K562 (cell line): Measurements from ENCODE around the gene PLXNA2. TPM values are rescaled to one million over a fixed set of nuclear protein-coding genes. Genes with fewer than 3 reads are reported as not detected.

Experiments
- ATAC-seq: fragments of 200-7000 bp; cut with Tn5 transposase; 3 replicates; pipeline ENCODE4 v1.9.1; 2020; ENCODE audit warnings: moderate library complexity
- BruUV-seq: library from RNA; stranded (reverse); fragments of 400-500 nt; replicated peaks from 2 replicates; lab custom pipeline; 2021; lab: Mats Ljungman, UMichigan
- CTCF ChIA-PET: fragments of 300-600 bp; formaldehyde crosslinking; extraction: SDS; loops from one replicate; lab custom pipeline; 2021; ENCODE audit warnings: low intra/inter-chr PET ratio; lab: Yijun Ruan, JAX
- POLR2A ChIA-PET: fragments of 300-600, 350-650 bp; sonication (Branson Sonifier 250); formaldehyde crosslinking; extraction: SDS; loops from one replicate; lab custom pipeline; 2021; ENCODE audit warnings: antibody characterized with exemption, inconsistent platforms; lab: Yijun Ruan, JAX
- DNase-seq, 4 experiments: peaks; one replicate each; pipeline versions ENCODE4 v3.0.0 to v3.0.0-alpha.2; 2011 to 2018; ENCODE audit warnings: low spot score in 3 of 4, mixed read lengths in 3 of 4; ENCODE audit errors: extremely low read depth in 1 of 4
- FAIRE-seq: peaks from 2 replicates; lab custom pipeline; 2011; peaks lifted over from hg19 to GRCh38; lab: Jason Lieb, UNC
- H2AFZ ChIP-seq: 2 replicates; pipeline ENCODE4 v1.6.0; 2011; ENCODE audit warnings: low read depth, low read length, control low read depth, inconsistent platforms
- H3K27ac ChIP-seq: fragments of 200-600 bp; 3 replicates; pipeline ENCODE4 v1.8.0; 2011; ENCODE audit warnings: low read depth, mild to moderate bottlenecking, control low read depth, inconsistent platforms, low read length, moderate library complexity, mixed read lengths; ENCODE audit errors: extremely low read depth
- H3K27me3 ChIP-seq, 2 experiments: fragments of 300-600 bp in 1 of 2; 2 replicates in 1 of 2; 3 replicates in 1 of 2; pipeline versions ENCODE4 v1.6.0 to v1.8.0; 2011; ENCODE audit warnings: inconsistent platforms in 2 of 2, low read length in 2 of 2, mild to moderate bottlenecking in 1 of 2, mixed read lengths in 1 of 2, moderate library complexity in 1 of 2; ENCODE audit not compliant: control insufficient read depth in 2 of 2, insufficient read depth in 2 of 2
- H3K36me3 ChIP-seq: fragments of 300-600 bp; 3 replicates; pipeline ENCODE4 v1.8.0; 2011; ENCODE audit warnings: mild to moderate bottlenecking, low read length, inconsistent platforms; ENCODE audit not compliant: control insufficient read depth, insufficient read depth
- H3K4me1 ChIP-seq, 2 experiments: fragments of 200-600 bp in 1 of 2; replicated peaks in 1 of 2; 2 replicates in 1 of 2; 3 replicates in 1 of 2; pipeline versions ENCODE4 v1.5.1 to v1.8.0; 2011; ENCODE audit warnings: inconsistent platforms in 2 of 2, low read length in 2 of 2, mild to moderate bottlenecking in 1 of 2, mixed read lengths in 1 of 2, moderate library complexity in 1 of 2; ENCODE audit not compliant: control insufficient read depth in 2 of 2, insufficient read depth in 2 of 2
- H3K4me2 ChIP-seq: 2 replicates; pipeline ENCODE4 v1.6.1; 2011; ENCODE audit warnings: low read length, control low read depth, inconsistent platforms, mixed read lengths; ENCODE audit not compliant: insufficient read depth
- H3K4me3 ChIP-seq: fragments of 200-600 bp; sonication (generic), shearing (Covaris generic); 2 replicates; pipeline ENCODE4 v1.5.1; 2016; ENCODE audit warnings: control low read depth, inconsistent platforms
- H3K79me2 ChIP-seq: fragments of 200-600 bp; 3 replicates; pipeline ENCODE4 v1.8.0; 2011; ENCODE audit warnings: low read length, inconsistent platforms; ENCODE audit not compliant: control insufficient read depth, insufficient read depth
- H3K9ac ChIP-seq, 2 experiments: 2 replicates each; pipeline versions ENCODE4 v1.6.0 to v1.6.1; 2011; ENCODE audit warnings: low read depth in 2 of 2, low read length in 2 of 2, control low read depth in 1 of 2, inconsistent platforms in 1 of 2, mild to moderate bottlenecking in 1 of 2, mixed read lengths in 1 of 2; ENCODE audit not compliant: insufficient read depth in 1 of 2
- H3K9me1 ChIP-seq: one replicate; pipeline ENCODE4 v1.6.0; 2011; ENCODE audit warnings: inconsistent platforms, mild to moderate bottlenecking, low read length, moderate library complexity; ENCODE audit not compliant: control insufficient read depth, insufficient read depth
- H3K9me3 ChIP-seq: replicated peaks from 2 replicates; pipeline ENCODE4 v1.5.1; 2011; ENCODE audit warnings: low read depth, low read length, inconsistent platforms; ENCODE audit not compliant: control insufficient read depth, insufficient read depth
- H4K20me1 ChIP-seq: replicated peaks from 2 replicates; pipeline ENCODE4 v1.6.1; 2011; ENCODE audit warnings: low read length, inconsistent platforms, mixed read lengths; ENCODE audit not compliant: control insufficient read depth, insufficient read depth
- CREM ChIP-seq: IDR thresholded peaks from 2 replicates; pipeline ENCODE4 v1.6.1; 2014; ENCODE audit warnings: antibody characterized with exemption, low read depth
- CTBP1 ChIP-seq: fragments of 450-650 bp; IDR thresholded peaks from 2 replicates; pipeline ENCODE4 v1.6.1; 2016; ENCODE audit warnings: borderline replicate concordance
- DDX20 ChIP-seq: fragments of 450-650 bp; IDR thresholded peaks from 2 replicates; pipeline ENCODE4 v1.6.1; 2016; ENCODE audit warnings: missing genetic modification characterization, low read depth, mild to moderate bottlenecking, missing compliant biosample characterization, moderate library complexity
- ESRRA ChIP-seq: fragments of 450-650 bp; IDR thresholded peaks from 2 replicates; pipeline ENCODE4 v1.6.1; 2014; ENCODE audit warnings: low read depth, mild to moderate bottlenecking, moderate library complexity, borderline replicate concordance
- JUND ChIP-seq, 2 experiments: IDR thresholded peaks; 2 replicates in 1 of 2; 3 replicates in 1 of 2; pipeline ENCODE4 v1.6.1; 2011; ENCODE audit warnings: borderline replicate concordance in 2 of 2, low read depth in 2 of 2, low read length in 2 of 2, improper control_type of control experiment in 1 of 2, missing biosample characterization in 1 of 2, missing genetic modification characterization in 1 of 2, missing genetic modification reagents in 1 of 2
- KLF1 ChIP-seq: fragments of 450-650 bp; IDR thresholded peaks from 2 replicates; pipeline ENCODE4 v1.6.1; 2016; ENCODE audit warnings: missing genetic modification characterization, missing compliant biosample characterization
- NFIC ChIP-seq: fragments of 450-650 bp; IDR thresholded peaks from 2 replicates; pipeline ENCODE4 v1.6.1; 2017; ENCODE audit warnings: mild to moderate bottlenecking, inconsistent platforms
- POLR2A ChIP-seq: fragments of 450-650 bp; conservative IDR thresholded peaks from 2 replicates; pipeline ENCODE4 v1.6.1; 2016
- RAD21 ChIP-seq, 2 experiments: fragments of 250-450 bp in 1 of 2; fragments of 450-650 bp in 1 of 2; sonication (Bioruptor Pico) in 1 of 2; formaldehyde crosslinking in 1 of 2; IDR thresholded peaks in 1 of 2; conservative IDR thresholded peaks in 1 of 2; 2 replicates each; pipeline versions ENCODE4 v1.4.0 to v1.8.0; 2020 to 2022; ENCODE audit warnings: mild to moderate bottlenecking in 2 of 2, moderate library complexity in 1 of 2
- RCOR1 ChIP-seq, 2 experiments: IDR thresholded peaks; 2 replicates each; pipeline ENCODE4 v1.6.1; 2012; ENCODE audit warnings: low read depth in 2 of 2, low read length in 2 of 2, borderline replicate concordance in 1 of 2, improper control_type of control experiment in 1 of 2
- SMAD2 ChIP-seq: fragments of 150-350 bp; IDR thresholded peaks from 2 replicates; pipeline ENCODE4 v1.6.1; 2014; ENCODE audit warnings: low read depth, mild to moderate bottlenecking, low read length
- VEZF1 ChIP-seq: fragments of 200-800 bp; sonication (Bioruptor generic); IDR thresholded peaks from 2 replicates; pipeline ENCODE4 v1.6.1; 2017; ENCODE audit warnings: missing genetic modification characterization, missing compliant biosample characterization
- WGBS: fragments of 100-300 bp; shearing (Covaris generic); methylation state at CpG from one replicate; pipeline ENCODE4 v1.1.6; 2016; ENCODE audit warnings: low coverage, mixed read lengths; ENCODE audit not compliant: insufficient coverage; ENCODE audit errors: missing lambda C conversion rate; 5-methylcytosine and 5-hydroxymethylcytosine counted together
- in situ Hi-C: fragments of 300-500 bp; cut with MboI; formaldehyde crosslinking; loops from 4 replicates; pipeline ENCODE4 v1.15.0; 2018; ENCODE audit warnings: inconsistent platforms, mixed read lengths
- intact Hi-C: fragments of 100-400 bp; cut with micrococcal nuclease; formaldehyde crosslinking; loops from 2 replicates; pipeline ENCODE4 v1.14.2; 2022
- polyA plus RNA-seq, 8 experiments: library from polyadenylated mRNA; depleted of rRNA in 4 of 8; stranded (reverse) in 5 of 8; unstranded in 3 of 8; fragments of >200 nt; fragmentation: Nextera tagmentation in 2 of 8; fragmentation: Illumina TruSeq in 1 of 8; extraction: Ambion mirVana in 2 of 8; extraction: Trizol in 1 of 8; gene quantifications; 2 replicates each; pipeline versions ENCODE4 v1.2.1 to v1.2.3, GENCODE V29; 2011 to 2014; ENCODE audit warnings: inconsistent platforms in 1 of 8, missing spikeins in 1 of 8
- total RNA-seq, 7 experiments: library from RNA; depleted of rRNA in 6 of 7; stranded (reverse); fragments of >200 nt in 6 of 7; fragmentation: Illumina TruSeq in 2 of 7; extraction: Trizol in 2 of 7; gene quantifications; 2 replicates each; pipeline versions ENCODE4 v1.2.1 to v1.2.3, GENCODE V29; 2011 to 2021; ENCODE audit warnings: low replicate concordance in 1 of 7
- TF ChIP-seq, protein P1 (sequence below): sonication (generic); formaldehyde crosslinking; IDR thresholded peaks from 2 replicates; pipeline ENCODE4 v1.8.1; 2023; ENCODE audit warnings: mild to moderate bottlenecking, missing genetic modification reagents

Gene PLXNA2
- total and polyA plus RNA-seq, 9 of the 15 experiments (the other 6 are each of a cell fraction or from before 2014, with no cell fraction given), result 0.01 to 1.3 (median 0.32) TPM

- ChIA-PET POLR2A (interaction anchor here (0.9 kb wide), 1 partner anchor 55 kb away, joined by 6 read pairs; no protein-coding TSS in a partner anchor), CTCF (no interaction called here)
- Histone ChIP-seq H3K9ac (peak overlapping the region in 1 of 2 experiments; percentile 29; a peak in 1 of 4 replicates), H3K79me2 (no peaks in the 10 kb centered on the region), H3K27me3 (no peaks in the 10 kb centered on the region), H3K4me3 (no peak overlapping the region), H3K27ac (no peak overlapping the region), H3K4me1 (peaks cover 31 to 35% of the 10 kb centered on the region in 2 experiments), H4K20me1 (no peaks in the 10 kb centered on the region), H3K36me3 (no peaks in the 10 kb centered on the region), H3K4me2 (peak overlapping the region; percentile 10; the same call in 1 of the 2 replicates), H2AFZ (no peak overlapping the region), H3K9me3 (no peaks in the 10 kb centered on the region), H3K9me1 (no peaks in the 10 kb centered on the region)
- TF ChIP-seq KLF1 (peak; percentile 64; the same call in 1 of the 2 replicates), POLR2A (no peak), JUND (IDR thresholded peaks at IDR 0.05; ENCODE audit: borderline replicate concordance, low read depth, low read length) (0 out of 2 replicates have a peak, but pooled peaks have one; percentile 10), JUND (tag; IDR thresholded peaks at IDR 0.05; ENCODE audit: borderline replicate concordance, low read depth, low read length) (no peak; the same call in 2 of the 3 replicates), RCOR1 (IDR thresholded peaks at IDR 0.05; ENCODE audit: borderline replicate concordance in 1 of 2, low read depth in 2 of 2, low read length in 2 of 2) (0 out of 4 replicates have a peak, but pooled peaks of 1 of the 2 experiments have one; percentile 25), DDX20 (tag) (no peak), RAD21 (CRISPR knock-in tag; conservative IDR thresholded peaks at IDR 0.05 in 1 of 2, IDR thresholded peaks at IDR 0.05 in 1 of 2) (0 out of 4 replicates have a peak, but pooled peaks of 1 of the 2 experiments have one; percentile 17), NFIC (peak; percentile 90), CREM (peak; percentile 52; the same call in 1 of the 2 replicates), VEZF1 (peak; percentile 40; the same call in 1 of the 2 replicates), CTBP1 (peak; percentile 84; the same call in 1 of the 2 replicates), ESRRA (peak; percentile 48; the same call in 1 of the 2 replicates), SMAD2 (no peak)
- TF ChIP-seq, protein P1, sequence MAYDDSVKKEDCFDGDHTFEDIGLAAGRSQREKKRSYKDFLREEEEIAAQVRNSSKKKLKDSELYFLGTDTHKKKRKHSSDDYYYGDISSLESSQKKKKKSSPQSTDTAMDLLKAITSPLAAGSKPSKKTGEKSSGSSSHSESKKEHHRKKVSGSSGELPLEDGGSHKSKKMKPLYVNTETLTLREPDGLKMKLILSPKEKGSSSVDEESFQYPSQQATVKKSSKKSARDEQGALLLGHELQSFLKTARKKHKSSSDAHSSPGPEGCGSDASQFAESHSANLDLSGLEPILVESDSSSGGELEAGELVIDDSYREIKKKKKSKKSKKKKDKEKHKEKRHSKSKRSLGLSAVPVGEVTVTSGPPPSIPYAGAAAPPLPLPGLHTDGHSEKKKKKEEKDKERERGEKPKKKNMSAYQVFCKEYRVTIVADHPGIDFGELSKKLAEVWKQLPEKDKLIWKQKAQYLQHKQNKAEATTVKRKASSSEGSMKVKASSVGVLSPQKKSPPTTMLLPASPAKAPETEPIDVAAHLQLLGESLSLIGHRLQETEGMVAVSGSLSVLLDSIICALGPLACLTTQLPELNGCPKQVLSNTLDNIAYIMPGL, result no peak
- DNase-seq (peak; percentile 38 to 48 (median 44)), ATAC-seq (peak; percentile 30), FAIRE-seq (no peak)
- BruUV-seq, result no TSS peak
- in situ Hi-C loops, result no loop called here
- 30% methylated on average over 6 of the region's 6 CpGs for WGBS
- intact Hi-C loops, result no loop called here
Measured at GRCh38 chr1:208179263-208179816, 64.8 kb downstream of the PLXNA2 start.
